Type B pancreatic cell (in vitro differentiated cells): ENCODE measurements around the gene DLEU7. TPM values are rescaled to one million over a fixed set of nuclear protein-coding genes. Genes with fewer than 3 reads are reported as not detected.

Source experiments
- DNase-seq: peaks from one replicate; pipeline ENCODE4 v3.0.0; 2021; ENCODE audit warnings: mixed read lengths; ENCODE audit not compliant: unreplicated experiment; ENCODE audit errors: extremely low spot score
- H3K27ac Mint-ChIP-seq: 2 replicates; pipeline ENCODE4 v1.8.0; 2021; ENCODE audit warnings: mild to moderate bottlenecking, mixed read lengths
- H3K27me3 Mint-ChIP-seq: 2 replicates; pipeline ENCODE4 v1.8.0; 2021; ENCODE audit warnings: mixed read lengths
- H3K36me3 Mint-ChIP-seq: 2 replicates; pipeline ENCODE4 v1.8.0; 2021; ENCODE audit warnings: mixed read lengths
- H3K4me1 Mint-ChIP-seq: one replicate; pipeline ENCODE4 v1.8.0; 2021; ENCODE audit warnings: mixed read lengths; ENCODE audit not compliant: unreplicated experiment
- H3K4me3 Mint-ChIP-seq: 2 replicates; pipeline ENCODE4 v1.8.0; 2021; ENCODE audit warnings: mild to moderate bottlenecking, mixed read lengths
- H3K9me3 Mint-ChIP-seq: 2 replicates; pipeline ENCODE4 v1.8.0; 2021; ENCODE audit warnings: mixed read lengths
- total RNA-seq: library from RNA; stranded (reverse); gene quantifications from 2 replicates; pipeline ENCODE4 v1.2.1, GENCODE V29; 2021; ENCODE audit warnings: low replicate concordance
- TF ChIP-seq, protein P1 (sequence below): fragments of 200-600 bp; sonication (generic); conservative IDR thresholded peaks from 2 replicates; pipeline ENCODE4 v1.5.0; 2021; ENCODE audit warnings: antibody characterized with exemption, mild to moderate bottlenecking

DLEU7 gene
- total RNA-seq, 1 donor from 2014 or later: 14.4 TPM

DNA sequence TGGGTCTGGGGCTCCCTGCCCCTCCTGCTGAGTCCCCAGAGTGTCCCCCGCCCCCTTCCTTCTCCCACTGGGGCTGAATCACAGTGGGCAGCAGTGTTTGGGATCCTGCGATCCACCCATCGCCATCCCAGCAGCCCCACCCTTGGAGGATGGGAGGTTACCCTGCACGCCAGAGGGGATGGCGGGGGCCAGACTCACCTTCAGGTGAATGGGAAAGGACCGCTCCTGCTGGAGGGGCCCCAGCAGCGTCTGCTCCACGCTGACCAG is 569 bp downstream of the DLEU7 start:
- TF ChIP-seq, protein P1, sequence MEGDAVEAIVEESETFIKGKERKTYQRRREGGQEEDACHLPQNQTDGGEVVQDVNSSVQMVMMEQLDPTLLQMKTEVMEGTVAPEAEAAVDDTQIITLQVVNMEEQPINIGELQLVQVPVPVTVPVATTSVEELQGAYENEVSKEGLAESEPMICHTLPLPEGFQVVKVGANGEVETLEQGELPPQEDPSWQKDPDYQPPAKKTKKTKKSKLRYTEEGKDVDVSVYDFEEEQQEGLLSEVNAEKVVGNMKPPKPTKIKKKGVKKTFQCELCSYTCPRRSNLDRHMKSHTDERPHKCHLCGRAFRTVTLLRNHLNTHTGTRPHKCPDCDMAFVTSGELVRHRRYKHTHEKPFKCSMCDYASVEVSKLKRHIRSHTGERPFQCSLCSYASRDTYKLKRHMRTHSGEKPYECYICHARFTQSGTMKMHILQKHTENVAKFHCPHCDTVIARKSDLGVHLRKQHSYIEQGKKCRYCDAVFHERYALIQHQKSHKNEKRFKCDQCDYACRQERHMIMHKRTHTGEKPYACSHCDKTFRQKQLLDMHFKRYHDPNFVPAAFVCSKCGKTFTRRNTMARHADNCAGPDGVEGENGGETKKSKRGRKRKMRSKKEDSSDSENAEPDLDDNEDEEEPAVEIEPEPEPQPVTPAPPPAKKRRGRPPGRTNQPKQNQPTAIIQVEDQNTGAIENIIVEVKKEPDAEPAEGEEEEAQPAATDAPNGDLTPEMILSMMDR: no peak
- H3K4me3 Mint-ChIP-seq: peak overlapping the region; percentile 84
- peaks cover 4% of the 10 kb centered on the region for H3K36me3 Mint-ChIP-seq
- peaks cover 27% of the 10 kb centered on the region for H3K4me1 Mint-ChIP-seq
- no peak overlapping the region for H3K27ac Mint-ChIP-seq
- H3K27me3 Mint-ChIP-seq: peaks cover 40% of the 10 kb centered on the region
- H3K9me3 Mint-ChIP-seq: no peaks in the 10 kb centered on the region
- DNase-seq: no peak

DNA sequence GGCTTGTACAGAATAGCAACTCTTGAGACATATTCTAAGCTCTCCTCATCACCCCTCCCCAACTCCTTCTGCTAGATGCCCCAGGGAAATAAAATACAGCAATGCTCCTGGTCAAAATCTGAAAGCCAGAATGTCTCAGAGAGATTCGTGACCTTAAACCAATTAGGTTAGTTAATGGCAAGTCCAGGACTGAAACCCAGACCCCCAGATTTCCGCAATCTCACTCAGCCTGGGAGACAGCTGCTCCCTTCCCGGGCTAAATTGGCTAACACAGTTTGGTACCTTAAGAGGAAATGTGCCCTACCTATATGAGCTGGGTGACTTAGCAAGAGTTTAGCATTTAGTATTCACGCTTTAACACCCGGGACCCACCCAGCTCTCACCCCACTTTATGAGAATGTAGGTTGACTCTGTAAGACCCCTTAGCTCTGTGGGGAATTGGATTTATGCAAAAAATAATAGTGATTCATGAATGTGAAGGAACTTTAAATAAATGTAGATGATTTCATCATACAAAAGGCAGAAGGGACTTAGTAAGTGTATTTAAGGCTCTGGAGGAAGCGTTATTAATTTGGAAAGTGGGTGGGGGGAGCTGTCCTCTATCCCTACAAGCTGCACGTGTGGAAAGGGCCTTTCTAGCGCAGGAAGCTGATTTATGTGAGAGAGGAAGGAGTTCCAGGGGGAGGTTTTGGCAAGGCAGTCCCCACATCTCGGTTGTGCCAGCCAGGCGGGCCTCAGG is 1.1 kb downstream of the DLEU7 start:
- Mint-ChIP-seq H3K4me1 (peaks cover 27% of the 10 kb centered on the region), H3K36me3 (peaks cover 7% of the 10 kb centered on the region), H3K27ac (peak overlapping the region; percentile 47), H3K9me3 (no peaks in the 10 kb centered on the region), H3K27me3 (peaks cover 43% of the 10 kb centered on the region), H3K4me3 (peak overlapping the region; percentile 84)
- TF ChIP-seq, protein P1: no peak
- no peak for DNase-seq

DNA sequence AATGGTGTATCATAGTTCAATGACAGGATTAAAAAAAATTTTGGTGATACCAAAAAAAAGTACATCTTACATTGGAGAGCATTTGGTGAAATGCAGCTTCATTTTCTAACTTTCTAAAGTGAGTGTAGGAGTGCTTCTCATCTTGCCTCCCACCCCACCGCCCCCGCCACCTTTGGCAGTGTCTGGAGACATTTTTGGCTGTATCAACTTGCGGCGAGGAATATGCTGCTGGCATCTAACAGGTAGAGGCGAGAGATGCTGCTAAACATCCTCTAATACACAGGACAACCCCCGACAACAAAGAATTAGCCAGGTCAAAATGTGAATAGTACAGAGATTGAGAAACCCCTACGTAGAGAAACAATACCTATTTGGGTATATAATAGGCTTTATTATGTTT is 1.7 kb downstream of the DLEU7 start:
- H3K27me3 Mint-ChIP-seq: peaks cover 43% of the 10 kb centered on the region
- TF ChIP-seq, protein P1: no peak

DNA sequence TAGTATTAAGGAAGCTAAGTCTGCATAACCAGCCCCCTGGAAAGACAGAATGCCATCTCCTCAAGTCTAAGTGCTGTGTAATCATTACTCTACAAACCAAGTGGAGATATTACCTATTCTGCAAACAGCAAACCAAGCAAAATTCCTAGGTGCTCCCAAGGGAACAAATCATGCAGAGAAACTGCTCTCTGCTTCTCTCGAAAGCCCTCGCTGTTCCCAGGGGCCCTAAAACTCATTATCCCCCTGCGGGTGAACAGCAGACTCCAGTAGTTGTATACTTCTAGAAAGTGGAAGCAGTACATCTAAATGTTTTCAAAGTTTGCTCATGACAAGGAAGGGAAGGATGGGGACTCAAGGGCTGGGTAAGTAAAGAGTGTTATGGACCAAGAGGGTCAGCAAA is 3.2 kb downstream of the DLEU7 start:
- TF ChIP-seq, protein P1: no peak
- peaks cover 34% of the 10 kb centered on the region for H3K27me3 Mint-ChIP-seq
- peaks cover 7% of the 10 kb centered on the region for H3K36me3 Mint-ChIP-seq

More for the DNA sequence above, 1.7 kb downstream of the DLEU7 start:
- Mint-ChIP-seq H3K9me3 (no peaks in the 10 kb centered on the region), H3K4me1 (peaks cover 27% of the 10 kb centered on the region), H3K4me3 (peak overlapping the region; percentile 67), H3K27ac (no peak overlapping the region), H3K36me3 (peaks cover 7% of the 10 kb centered on the region)
- no peak for DNase-seq

DNA sequence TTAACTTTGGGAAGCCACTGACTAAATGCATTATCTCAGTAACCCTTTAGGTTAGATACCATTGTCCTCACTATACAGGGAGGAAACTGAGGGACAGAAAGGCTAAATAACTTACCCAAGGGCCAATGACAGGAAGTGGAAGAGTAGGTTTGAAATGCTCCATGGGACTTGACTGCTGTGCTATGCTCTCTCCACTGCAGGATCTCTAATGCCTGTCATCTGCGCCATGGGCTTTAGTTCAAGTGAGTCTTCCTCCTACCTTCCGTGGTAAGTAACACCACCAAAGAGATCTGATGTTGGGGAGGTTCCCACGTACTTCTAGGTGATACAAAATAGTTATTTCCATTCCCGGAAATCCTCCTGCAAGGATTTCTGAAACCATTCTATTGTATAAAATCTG is 3.7 kb downstream of the DLEU7 start:
- H3K4me1 Mint-ChIP-seq: peaks cover 26% of the 10 kb centered on the region
- peaks cover 34% of the 10 kb centered on the region for H3K27me3 Mint-ChIP-seq
- no peak overlapping the region for H3K27ac Mint-ChIP-seq
- no peak for DNase-seq
- TF ChIP-seq, protein P1: no peak
- no peaks in the 10 kb centered on the region for H3K9me3 Mint-ChIP-seq
- H3K36me3 Mint-ChIP-seq: peaks cover 7% of the 10 kb centered on the region
- peak overlapping the region; percentile 34 for H3K4me3 Mint-ChIP-seq

More for the DNA sequence above, 3.2 kb downstream of the DLEU7 start:
- H3K9me3 Mint-ChIP-seq: no peaks in the 10 kb centered on the region
- H3K4me1 Mint-ChIP-seq: peaks cover 27% of the 10 kb centered on the region
- peak overlapping the region; percentile 19 for H3K27ac Mint-ChIP-seq
- no peak for DNase-seq
- peak overlapping the region; percentile 60 for H3K4me3 Mint-ChIP-seq
